GM15510 (cell line): ENCODE results near the gene LGMN.

Source experiments
- POLR2A ChIP-seq: IDR thresholded peaks from 3 replicates; pipeline ENCODE4 v1.6.1; 2011; ENCODE audit warnings: borderline replicate concordance; ENCODE audit not compliant: insufficient read length; ENCODE audit errors: extremely low read depth

The LGMN gene

GRCh38 chr14:92712654-92713051 lies 35.8 kb downstream of the LGMN start:
- no peak for TF ChIP-seq POLR2A

GRCh38 chr14:92711976-92712653 lies 36.3 kb downstream of the LGMN start:
- TF ChIP-seq POLR2A: no peak

GRCh38 chr14:92710001-92710341 lies 38.5 kb downstream of the LGMN start:
- TF ChIP-seq POLR2A: no peak

DNA sequence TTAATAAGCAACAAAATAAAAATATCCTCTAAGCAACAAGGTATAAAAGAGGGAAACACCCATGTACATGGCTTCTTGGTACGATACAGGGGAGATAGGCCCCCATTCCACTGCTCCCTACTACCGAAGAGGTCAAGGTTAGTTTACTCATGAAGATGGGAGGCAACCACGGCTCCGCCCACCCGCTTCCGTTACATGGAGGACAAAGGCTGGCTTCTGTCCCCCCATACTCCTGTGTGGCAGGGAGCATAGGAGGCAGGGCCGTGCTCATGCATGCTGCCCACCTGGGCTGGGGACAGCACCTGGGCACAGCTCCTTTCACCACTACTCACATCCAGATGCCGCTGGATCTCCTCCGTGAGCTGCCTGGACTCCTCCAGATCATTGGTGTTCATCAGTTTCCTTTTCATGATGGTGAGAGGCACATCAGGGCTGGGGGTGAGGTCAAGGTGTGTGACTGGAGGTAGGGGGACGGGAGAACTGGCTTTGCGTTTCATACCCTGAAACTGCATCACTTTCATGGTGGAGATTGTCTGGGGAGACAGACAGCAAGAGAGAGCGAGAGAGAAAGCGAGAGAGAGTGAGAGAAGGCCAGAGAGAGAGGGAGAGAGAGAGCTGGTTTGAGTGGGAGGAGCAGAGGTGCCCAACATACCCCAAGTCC lies 39.0 kb downstream of the LGMN start:
- no peak for TF ChIP-seq POLR2A

GRCh38 chr14:92706386-92706785 lies 42.0 kb downstream of the LGMN start:
- no peak for TF ChIP-seq POLR2A

GRCh38 chr14:92704821-92705220 lies 43.6 kb downstream of the LGMN start:
- no peak for TF ChIP-seq POLR2A

- no peak for TF ChIP-seq POLR2A
Measured at GRCh38 chr14:92704036-92704804, 44.2 kb downstream of the LGMN start.

GRCh38 chr14:92703516-92703915 lies 44.9 kb downstream of the LGMN start:
- no peak for TF ChIP-seq POLR2A

DNA sequence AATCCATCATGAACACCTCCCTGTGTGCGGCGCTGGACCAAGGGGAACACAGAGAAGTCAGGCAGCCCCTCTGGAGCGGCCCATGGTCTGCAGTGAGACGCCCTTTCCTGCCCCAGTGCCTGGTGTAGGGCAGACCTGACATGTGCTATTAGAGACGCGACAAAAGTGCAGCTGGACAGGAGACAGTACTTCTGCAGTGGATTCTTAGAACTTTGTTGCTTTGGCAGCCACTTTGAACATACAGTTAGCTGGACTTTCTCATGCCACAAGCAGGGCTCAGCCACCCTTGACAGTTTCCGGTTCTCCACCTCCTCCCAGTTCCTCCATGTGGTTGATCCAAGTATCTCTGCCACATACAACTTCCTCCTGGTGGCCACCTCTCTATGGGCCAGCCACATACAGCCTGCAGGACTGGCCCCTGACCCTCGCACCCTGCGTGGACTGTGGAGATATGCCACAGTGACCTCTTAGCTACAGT lies 45.9 kb downstream of the LGMN start:
- TF ChIP-seq POLR2A: no peak

GRCh38 chr14:92701826-92702225 lies 46.6 kb downstream of the LGMN start:
- no peak for TF ChIP-seq POLR2A

GRCh38 chr14:92698393-92698792 lies 50.0 kb downstream of the LGMN start:
- no peak for TF ChIP-seq POLR2A

DNA sequence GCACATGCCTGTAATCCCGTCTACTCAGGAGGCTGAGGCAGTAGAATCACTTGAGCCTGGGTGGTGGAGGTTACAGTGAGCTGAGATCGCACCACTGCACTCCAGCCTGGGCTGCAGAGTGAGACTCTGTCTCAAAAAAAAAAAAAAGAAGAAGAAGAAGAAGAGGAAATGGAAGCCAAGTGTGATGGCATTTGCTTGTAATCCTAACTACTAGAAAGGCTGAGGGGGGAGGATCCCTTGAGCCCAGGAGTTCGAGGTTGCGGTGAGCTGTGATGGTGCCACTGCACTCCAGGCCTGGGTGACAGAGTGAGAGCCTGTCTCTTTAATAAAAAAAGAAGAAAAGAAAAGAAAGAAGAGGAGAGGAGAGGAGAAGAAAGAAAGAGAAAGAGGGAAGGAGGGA lies 52.1 kb downstream of the LGMN start:
- TF ChIP-seq POLR2A: no peak

DNA sequence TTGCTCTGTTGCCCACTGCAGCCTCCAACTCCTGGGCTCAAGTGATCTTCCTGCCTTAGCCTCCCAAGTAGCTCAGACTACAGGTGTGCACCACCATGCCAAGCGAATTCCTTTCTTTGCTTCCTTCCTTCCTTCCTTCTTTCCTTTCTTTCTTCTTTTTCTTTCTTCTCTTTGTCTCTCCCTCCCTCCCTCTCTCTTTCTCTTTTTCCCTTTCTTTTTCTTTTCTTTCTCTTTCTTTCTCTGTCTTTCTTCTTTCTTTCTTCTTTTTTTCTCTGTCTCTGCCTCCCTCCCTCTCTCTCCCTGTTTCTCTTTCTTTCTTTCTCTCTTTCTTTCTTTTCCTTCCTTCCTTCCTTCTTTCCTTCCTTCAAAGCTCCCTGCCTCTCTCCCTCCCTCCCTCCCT lies 52.9 kb downstream of the LGMN start:
- no peak for TF ChIP-seq POLR2A

DNA sequence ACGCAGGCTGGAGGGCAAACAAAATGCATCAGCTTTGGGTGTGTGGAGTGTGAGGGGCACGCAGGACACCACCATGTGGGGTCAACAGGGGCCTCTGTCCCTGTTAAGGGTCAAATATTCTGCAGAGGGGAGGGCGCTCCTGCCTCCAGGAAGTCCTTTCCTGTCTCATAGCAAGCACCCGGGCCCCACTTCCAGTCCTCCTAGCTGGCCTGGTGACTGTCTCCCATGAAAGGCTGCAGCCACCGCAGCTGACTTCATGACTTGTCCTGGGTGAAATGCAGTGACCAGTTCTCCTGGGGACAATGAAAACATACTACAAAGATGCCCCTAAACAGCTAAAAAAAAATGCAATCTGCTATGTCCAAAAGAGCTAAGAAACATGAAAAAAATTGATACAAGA lies 53.6 kb downstream of the LGMN start:
- TF ChIP-seq POLR2A: no peak

DNA sequence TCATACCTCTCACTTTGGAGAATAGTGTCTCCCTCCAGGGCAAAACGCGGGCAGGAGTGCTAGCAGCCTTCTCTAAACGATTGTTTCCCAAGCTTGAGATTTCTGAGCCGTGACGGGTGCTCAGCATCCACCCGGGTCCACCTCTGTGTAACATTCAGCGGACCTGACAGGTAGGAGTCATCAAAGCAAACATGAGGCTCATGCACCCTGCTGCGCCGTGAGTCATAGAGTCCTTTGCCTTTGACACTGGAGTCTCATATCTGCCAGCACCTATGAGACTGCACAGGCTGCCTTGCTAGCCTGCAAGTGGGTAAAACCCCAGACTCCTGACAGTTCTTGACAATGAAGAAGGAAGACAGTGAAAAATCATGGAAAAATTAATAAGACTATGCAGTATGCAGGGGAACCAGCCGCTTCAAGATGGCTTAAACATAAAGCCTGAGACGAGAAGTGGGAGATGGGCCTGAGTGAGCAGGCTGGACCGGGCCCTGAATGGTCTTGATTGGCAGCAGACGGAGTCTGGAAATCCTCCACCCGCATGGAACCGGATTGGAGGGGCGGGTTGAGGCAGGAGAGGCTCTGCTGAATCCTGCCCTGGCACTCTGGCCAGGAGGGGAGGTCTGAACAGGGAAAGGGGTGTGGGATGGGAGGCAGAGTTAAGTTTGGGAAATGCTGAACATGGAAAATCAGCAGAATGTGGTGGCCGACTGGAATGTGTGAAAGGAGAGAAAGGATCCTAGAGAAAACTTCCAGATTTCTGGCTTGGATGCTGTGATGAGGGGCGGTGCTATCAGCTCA lies 54.2 kb downstream of the LGMN start:
- no peak for TF ChIP-seq POLR2A
